HG03045 (cell line): ENCODE results near the gene HOXD9.

Experiments
- ATAC-seq: cut with Tn5 transposase; IDR thresholded peaks from one replicate; pipeline ENCODE4 v1.9.1; 2021; ENCODE audit warnings: mild to moderate bottlenecking, moderate library complexity; ENCODE audit not compliant: unreplicated experiment

The HOXD9 gene

GRCh38 chr2:176124110-176124946 is 1.8 kb downstream of the HOXD9 start:
- no peak for ATAC-seq

GRCh38 chr2:176124947-176125771 is 2.6 kb downstream of the HOXD9 start:
- ATAC-seq = no peak

- ATAC-seq = no peak
Measured at GRCh38 chr2:176125772-176126054, 3.2 kb downstream of the HOXD9 start.

GRCh38 chr2:176126929-176127773 is 4.6 kb downstream of the HOXD9 start:
- ATAC-seq = no peak

GRCh38 chr2:176127774-176128072 is 5.2 kb downstream of the HOXD9 start:
- ATAC-seq = no peak

- ATAC-seq = no peak
Measured at GRCh38 chr2:176128172-176128981, 5.9 kb downstream of the HOXD9 start.

GRCh38 chr2:176128982-176129796 is 6.7 kb downstream of the HOXD9 start, which contains the start of gene HOXD8:
HOXD8 (plus strand) TSS chr2:176129705; CDS start chr2:176130367, 662 bp downstream.
- ATAC-seq = no peak

- ATAC-seq = no peak
Measured at GRCh38 chr2:176129813-176130146, 7.3 kb downstream of the HOXD9 start.

GRCh38 chr2:176130147-176130956 is 7.8 kb downstream of the HOXD9 start:
- ATAC-seq = no peak

- no peak for ATAC-seq
Measured at GRCh38 chr2:176130957-176131847, 8.7 kb downstream of the HOXD9 start.

- ATAC-seq = no peak
Measured at GRCh38 chr2:176131848-176132158, 9.3 kb downstream of the HOXD9 start.

- no peak for ATAC-seq
Measured at GRCh38 chr2:176132205-176133171, 10.0 kb downstream of the HOXD9 start.

GRCh38 chr2:176133389-176133788 is 10.9 kb downstream of the HOXD9 start:
- ATAC-seq = no peak

GRCh38 chr2:176134035-176134434 is 11.5 kb downstream of the HOXD9 start:
- no peak for ATAC-seq

GRCh38 chr2:176135035-176135440 is 12.5 kb downstream of the HOXD9 start:
- ATAC-seq = no peak

- no peak for ATAC-seq
Measured at GRCh38 chr2:176136374-176137251, 14.1 kb downstream of the HOXD9 start.
